Panc1 (cell line): Measurements from ENCODE around the gene PTGIS.

Experiments used
- CTCF ChIP-seq: fragments of 450-650 bp; IDR thresholded peaks from 2 replicates; pipeline ENCODE4 v1.5.1; 2017; ENCODE audit warnings: mild to moderate bottlenecking
- POLR2AphosphoS5 ChIP-seq: IDR thresholded peaks from 2 replicates; pipeline ENCODE4 v1.6.1; 2012; ENCODE audit warnings: mild to moderate bottlenecking, low read depth, low read length, moderate library complexity
- SIN3A ChIP-seq: IDR thresholded peaks from 2 replicates; pipeline ENCODE4 v1.6.1; 2012; ENCODE audit warnings: low read depth, mild to moderate bottlenecking, low read length, moderate library complexity, borderline replicate concordance; ENCODE audit not compliant: insufficient read depth
- TCF7L2 ChIP-seq: IDR thresholded peaks from 2 replicates; pipeline ENCODE4 v1.6.1; 2011; ENCODE audit warnings: mild to moderate bottlenecking, low read depth, low read length, inconsistent platforms

GRCh38 chr20:49544535-49544934 is 23.4 kb downstream of the PTGIS start:
- TF ChIP-seq CTCF (no peak), POLR2AphosphoS5 (no peak), SIN3A (no peak), TCF7L2 (no peak)
